ENCODE results near the gene STARD8.

The STARD8 gene

GRCh38 chrX:68754406-68754805, 106.9 kb downstream of the STARD8 start:
- no peak for DNase-seq

- DNase-seq = no peak
Observed at GRCh38 chrX:68755616-68756125, 108.2 kb downstream of the STARD8 start.

DNA sequence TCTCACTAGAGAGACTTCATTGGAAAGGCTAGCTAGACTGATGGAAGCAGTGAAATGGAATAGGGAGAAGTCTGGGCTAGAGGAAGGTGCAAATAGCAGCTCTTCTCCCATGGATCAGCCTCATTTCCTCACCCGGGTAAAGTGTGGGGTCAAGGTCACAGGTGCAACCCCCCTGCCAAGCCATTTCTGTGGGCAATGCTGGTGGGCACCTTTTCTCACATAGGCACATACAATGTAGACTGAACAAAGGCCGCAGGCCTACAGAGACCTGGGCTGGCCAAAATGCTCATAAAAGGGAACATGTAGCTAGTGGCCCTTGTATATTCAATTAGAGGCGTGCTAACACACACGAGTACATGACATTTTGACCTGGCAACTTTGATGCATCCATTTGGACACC, 109.9 kb downstream of the STARD8 start:
- DNase-seq = no peak

GRCh38 chrX:68757731-68758130, 110.3 kb downstream of the STARD8 start:
- DNase-seq = no peak

DNA sequence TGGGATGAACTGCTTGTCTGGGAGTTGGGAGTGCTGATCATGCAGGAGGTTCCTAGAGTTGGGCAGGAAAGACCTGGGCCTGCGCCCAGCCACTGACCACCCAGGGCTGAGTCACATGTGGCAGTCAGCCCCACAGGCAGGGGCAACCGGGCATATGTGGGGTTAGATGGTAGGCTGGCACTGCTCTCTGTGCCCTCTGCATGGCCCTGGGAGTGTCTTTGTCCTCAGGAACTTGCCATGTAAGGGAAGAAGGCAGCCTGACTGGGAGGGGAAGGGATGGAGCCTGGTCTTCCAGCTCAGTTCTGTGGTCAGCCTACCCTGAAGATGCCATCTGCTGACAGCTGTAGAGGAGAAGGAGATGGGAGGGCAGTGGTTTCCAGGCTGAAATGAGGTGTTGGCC, 111.2 kb downstream of the STARD8 start:
- no peak for DNase-seq

DNA sequence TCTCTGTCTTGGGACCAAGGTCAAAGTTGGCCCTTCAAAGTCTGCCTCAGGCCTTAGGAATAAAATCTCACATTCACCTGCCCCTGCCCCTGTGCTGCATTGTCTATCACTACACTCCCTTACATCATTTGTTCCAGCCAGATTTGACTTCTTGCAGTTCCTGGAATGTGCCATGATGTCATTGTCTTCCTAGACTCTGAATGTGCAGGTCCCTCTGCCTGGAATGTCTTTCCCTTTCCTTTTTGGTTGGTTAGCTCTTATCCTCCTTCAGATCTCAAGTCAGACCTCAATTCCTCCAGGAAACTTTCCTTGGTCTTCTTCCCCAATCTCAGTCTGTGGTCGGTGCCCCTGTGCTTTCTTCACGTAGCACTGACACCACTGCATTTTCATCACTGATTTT, 113.6 kb downstream of the STARD8 start:
- no peak for DNase-seq

DNA sequence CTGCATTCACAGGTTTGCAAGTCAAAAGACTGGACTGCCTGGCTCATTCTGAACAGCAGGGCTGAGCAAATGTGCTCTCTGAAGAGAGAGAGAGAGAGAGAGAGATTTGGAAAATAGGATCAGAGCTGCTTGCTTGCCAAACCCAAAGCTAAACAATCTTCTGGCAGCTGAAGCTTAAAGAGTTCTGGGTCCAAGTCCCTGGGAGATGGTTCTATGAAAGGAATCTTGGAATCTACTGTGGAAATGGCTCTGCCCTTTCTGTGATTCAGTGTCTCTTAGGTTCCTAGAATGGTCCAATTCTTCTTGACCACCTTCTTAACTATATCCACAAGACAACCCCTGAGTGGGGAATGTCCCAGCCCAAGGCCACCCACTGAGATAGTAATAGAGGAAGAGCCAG, 115.3 kb downstream of the STARD8 start:
- no peak for DNase-seq

- DNase-seq = no peak
Observed at GRCh38 chrX:68763481-68763880, 116.0 kb downstream of the STARD8 start.

All from activated gamma-delta T cell (primary cell).